Fibroblast of mammary gland (primary cell): ENCODE results near the gene ACTRT2.

ENCODE experiments used
- DNase-seq: peaks from one replicate; pipeline ENCODE4 v3.0.0-alpha.2; 2010; ENCODE audit warnings: low read depth
- H3K4me3 ChIP-seq: 2 replicates; pipeline ENCODE4 v1.5.1; 2011; ENCODE audit warnings: low read depth, mild to moderate bottlenecking, low read length, moderate library complexity; ENCODE audit not compliant: control insufficient read depth
- TF ChIP-seq, protein P1 (sequence below): conservative IDR thresholded peaks from 2 replicates; pipeline ENCODE4 v1.5.1; 2011; ENCODE audit warnings: low read depth, low read length, inconsistent platforms; ENCODE audit not compliant: control insufficient read depth, insufficient read depth

ACTRT2 gene

GRCh38 chr1:3032371-3033039 is 11.2 kb downstream of the ACTRT2 start:
- DNase-seq, result no peak
- TF ChIP-seq, protein P1, sequence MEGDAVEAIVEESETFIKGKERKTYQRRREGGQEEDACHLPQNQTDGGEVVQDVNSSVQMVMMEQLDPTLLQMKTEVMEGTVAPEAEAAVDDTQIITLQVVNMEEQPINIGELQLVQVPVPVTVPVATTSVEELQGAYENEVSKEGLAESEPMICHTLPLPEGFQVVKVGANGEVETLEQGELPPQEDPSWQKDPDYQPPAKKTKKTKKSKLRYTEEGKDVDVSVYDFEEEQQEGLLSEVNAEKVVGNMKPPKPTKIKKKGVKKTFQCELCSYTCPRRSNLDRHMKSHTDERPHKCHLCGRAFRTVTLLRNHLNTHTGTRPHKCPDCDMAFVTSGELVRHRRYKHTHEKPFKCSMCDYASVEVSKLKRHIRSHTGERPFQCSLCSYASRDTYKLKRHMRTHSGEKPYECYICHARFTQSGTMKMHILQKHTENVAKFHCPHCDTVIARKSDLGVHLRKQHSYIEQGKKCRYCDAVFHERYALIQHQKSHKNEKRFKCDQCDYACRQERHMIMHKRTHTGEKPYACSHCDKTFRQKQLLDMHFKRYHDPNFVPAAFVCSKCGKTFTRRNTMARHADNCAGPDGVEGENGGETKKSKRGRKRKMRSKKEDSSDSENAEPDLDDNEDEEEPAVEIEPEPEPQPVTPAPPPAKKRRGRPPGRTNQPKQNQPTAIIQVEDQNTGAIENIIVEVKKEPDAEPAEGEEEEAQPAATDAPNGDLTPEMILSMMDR, result no peak
- H3K4me3 ChIP-seq, result no peak overlapping the region

DNA sequence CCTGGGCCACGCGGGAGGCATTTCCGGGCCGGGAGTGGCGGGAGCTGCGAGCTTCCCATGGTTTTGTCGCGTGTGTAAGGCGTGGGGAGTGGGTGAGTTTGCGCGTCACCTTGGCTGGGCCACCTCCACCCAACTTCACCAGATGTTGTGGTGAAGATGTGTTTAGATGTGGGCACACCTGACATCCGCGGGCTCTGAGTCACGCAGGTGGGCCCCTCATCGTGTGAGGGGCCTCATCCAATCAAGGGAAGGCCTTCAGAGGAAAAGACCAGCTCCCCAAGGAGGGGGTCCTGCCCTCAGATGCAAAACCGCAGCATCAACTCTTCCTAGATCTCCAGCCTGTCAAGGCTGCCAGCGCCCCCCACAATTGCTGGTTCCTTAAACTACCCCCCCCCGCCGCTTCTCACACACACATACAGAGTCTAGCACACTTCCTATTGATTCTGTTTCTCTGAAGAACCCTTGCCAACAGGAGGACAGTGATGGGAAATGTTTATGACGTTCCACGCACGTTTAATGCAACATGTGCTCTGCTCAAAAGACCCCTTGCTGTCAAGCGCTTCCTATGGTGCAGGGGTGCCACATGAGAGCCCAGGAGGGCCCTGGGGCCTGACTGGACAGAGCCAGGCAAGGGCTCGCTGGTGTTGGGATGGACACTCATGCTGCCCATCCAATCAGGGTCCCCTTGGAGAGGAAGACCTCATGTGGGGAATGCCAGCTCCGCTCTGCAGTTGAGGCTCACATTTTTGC is 11.9 kb downstream of the ACTRT2 start:
- DNase-seq, result no peak
- no peak overlapping the region for H3K4me3 ChIP-seq
- TF ChIP-seq, protein P1, result no peak

GRCh38 chr1:3033790-3034090 is 12.5 kb downstream of the ACTRT2 start:
- H3K4me3 ChIP-seq, result no peak overlapping the region
- TF ChIP-seq, protein P1, result no peak
- DNase-seq, result no peak

DNA sequence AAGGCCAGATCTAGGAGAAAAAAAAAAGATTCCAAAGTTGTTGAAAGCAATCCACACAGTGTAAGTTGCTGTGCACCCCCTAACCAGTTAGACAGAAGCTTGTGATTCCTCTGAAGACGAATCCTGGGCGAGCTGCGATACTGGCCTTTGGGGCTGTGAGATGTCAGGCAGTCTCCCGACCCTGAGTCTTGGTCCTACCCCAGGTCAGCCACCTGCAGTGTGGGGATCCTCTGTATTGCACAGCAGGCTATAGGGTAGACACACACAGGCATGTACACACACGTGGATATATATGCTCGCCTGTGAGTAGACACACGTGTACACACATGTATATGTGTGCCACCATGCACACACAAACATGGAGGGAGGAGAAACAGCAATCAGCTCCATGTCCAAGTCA is 12.9 kb downstream of the ACTRT2 start:
- no peak overlapping the region for H3K4me3 ChIP-seq
- TF ChIP-seq, protein P1, result no peak
- no peak for DNase-seq

DNA sequence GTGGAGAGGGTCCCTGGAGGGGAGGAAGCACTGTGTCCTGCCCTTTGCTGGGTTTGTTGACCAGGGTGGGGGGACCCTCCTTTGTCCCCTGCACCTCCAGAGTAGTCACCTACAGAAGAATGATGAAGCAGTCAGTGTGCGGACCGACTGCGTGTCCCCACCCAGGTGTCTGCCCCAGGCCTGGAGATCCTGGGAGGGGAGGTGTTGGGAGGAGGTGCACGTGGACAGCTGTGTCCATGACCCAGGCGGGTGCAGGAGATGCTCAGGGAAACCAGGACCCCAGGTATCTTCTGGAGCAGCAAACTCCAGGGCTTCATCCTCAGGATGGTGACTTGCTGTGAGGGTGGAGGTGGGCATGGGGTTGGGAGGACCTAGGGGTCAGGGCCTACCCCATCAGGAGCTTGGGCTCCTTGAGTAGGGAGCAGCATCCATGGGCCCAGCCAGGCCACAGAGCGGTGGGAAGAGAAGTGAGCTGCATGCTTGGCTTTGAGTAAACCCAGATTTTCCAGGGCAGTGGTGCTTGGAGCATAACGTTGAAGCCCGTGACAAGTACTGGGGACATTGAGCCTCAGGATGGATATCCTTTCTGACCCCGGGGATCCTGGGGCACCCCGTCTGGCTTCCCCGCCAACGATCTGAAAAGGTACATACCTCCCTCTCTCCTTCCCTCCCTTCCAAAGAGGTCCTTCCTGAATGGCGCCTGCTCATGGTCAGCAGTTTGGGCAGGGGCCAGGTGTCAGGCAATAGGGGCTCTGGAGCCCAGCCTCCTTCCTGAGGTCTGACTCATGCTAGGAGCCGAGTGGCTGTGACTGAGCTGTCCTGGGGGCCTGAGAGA is 13.7 kb downstream of the ACTRT2 start:
- TF ChIP-seq, protein P1, result no peak
- no peak for DNase-seq
- no peak overlapping the region for H3K4me3 ChIP-seq

DNA sequence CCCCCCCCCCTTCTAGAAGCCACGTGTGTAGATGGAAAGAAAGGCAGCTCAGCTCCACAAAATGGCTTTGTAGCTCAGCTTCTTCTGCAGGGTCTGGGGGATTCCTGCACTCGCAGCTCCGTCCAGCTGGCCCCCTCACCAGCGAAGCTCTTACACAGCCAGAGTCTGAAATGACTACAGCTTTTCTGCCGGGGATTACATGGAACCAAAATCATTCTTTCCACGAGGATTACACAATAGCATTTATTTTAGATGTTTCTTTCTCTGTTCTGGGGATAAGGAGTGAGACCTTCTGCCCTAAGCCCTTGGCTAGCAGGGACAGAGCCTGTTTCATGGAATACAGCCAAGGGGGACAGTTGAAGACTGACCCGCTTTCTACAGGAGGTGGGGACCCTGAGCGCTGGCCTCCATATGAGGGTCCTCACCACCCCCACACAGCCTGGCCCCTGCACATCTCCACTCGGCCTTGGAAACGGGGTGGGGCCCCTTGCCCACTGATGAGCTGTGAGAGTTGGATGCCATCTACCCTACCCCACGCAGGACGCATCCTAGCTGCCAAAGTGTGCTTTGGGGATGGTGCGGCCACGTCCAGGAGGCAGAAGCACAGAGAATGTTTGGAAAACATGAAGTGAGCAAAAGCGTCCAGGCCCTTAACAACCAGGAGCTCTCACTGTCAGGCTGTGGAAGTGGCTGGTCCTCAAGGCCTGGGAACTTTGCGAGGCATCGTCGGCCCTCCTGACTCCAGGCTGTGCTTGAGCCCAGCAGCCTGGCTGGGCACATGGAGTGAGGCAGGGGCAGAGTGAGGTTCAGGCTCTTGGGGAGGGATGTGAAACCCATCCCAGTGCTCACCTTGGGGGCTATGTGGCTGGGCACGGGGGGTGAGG is 14.5 kb downstream of the ACTRT2 start:
- no peak overlapping the region for H3K4me3 ChIP-seq
- TF ChIP-seq, protein P1, result no peak
- no peak for DNase-seq
